Measurements from ENCODE around the gene CD300LF. TPM values are rescaled to one million over a fixed set of nuclear protein-coding genes. Genes with fewer than 3 reads are reported as not detected.

Gene CD300LF
- total RNA-seq, 1 donor from 2014 or later: not detected

DNA sequence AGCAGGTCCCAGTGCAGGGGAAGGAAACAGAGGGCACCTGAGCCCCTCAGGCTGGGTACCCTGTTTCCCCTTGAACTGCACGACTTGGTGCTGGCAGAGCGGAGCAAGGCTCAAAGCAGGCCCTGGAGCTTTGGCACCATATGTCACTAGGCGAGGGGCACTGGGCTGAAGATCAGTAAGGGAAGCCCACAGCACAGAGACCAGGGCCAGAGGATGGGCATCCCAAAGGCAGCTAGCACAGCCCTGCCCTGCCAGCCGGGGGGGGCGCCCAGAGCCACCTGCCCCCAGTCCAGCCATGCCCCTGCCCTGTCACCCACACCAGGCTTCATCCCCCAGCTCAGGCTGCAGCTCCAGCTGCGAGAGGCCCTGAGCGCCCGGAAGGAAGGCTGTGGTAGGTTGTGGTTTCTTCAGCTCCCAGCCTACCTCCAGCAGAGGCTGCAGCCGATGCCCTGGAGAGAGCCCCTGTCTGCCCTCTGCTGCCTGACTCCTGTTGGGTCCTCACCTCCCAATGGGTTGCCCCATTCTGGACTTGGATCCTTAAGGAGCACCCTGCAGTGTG is 46.6 kb upstream of the CD300LF start:
- no peak overlapping the region for H3K4me3 ChIP-seq (ENCODE audit: low read depth, low read length)
- H3K27me3 ChIP-seq (ENCODE audit: control insufficient read depth, insufficient read depth, low read length): no peaks in the 10 kb centered on the region
- no peak for DNase-seq (ENCODE audit: low read depth)
- TF ChIP-seq, protein P1, sequence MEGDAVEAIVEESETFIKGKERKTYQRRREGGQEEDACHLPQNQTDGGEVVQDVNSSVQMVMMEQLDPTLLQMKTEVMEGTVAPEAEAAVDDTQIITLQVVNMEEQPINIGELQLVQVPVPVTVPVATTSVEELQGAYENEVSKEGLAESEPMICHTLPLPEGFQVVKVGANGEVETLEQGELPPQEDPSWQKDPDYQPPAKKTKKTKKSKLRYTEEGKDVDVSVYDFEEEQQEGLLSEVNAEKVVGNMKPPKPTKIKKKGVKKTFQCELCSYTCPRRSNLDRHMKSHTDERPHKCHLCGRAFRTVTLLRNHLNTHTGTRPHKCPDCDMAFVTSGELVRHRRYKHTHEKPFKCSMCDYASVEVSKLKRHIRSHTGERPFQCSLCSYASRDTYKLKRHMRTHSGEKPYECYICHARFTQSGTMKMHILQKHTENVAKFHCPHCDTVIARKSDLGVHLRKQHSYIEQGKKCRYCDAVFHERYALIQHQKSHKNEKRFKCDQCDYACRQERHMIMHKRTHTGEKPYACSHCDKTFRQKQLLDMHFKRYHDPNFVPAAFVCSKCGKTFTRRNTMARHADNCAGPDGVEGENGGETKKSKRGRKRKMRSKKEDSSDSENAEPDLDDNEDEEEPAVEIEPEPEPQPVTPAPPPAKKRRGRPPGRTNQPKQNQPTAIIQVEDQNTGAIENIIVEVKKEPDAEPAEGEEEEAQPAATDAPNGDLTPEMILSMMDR (IDR thresholded peaks at IDR 0.05; ENCODE audit: insufficient read depth, low read length, poor library complexity, severe bottlenecking): no peak
- no peaks in the 10 kb centered on the region for H3K36me3 ChIP-seq (ENCODE audit: control insufficient read depth, insufficient read depth, low read length)

DNA sequence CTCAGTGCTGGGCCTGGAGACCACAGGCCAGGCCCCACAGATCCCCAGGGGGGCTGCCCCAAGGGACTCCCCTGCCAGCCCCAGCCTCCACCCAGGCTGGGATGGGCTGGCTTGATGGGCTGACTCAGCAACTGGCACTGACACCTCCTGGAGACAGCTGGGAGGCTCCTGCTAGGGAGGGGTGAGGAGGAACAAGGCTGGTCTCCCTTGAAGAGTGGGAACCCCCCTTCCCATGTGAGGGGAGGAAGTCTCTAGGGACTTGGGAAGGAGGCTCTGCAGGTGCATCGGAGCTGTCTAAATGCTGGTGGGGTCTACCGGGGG is 46.1 kb upstream of the CD300LF start:
- TF ChIP-seq, protein P1 (IDR thresholded peaks at IDR 0.05; ENCODE audit: insufficient read depth, low read length, poor library complexity, severe bottlenecking): no peak
- Histone ChIP-seq H3K36me3 (ENCODE audit: control insufficient read depth, insufficient read depth, low read length) (no peaks in the 10 kb centered on the region), H3K4me3 (ENCODE audit: low read depth, low read length) (no peak overlapping the region), H3K27me3 (ENCODE audit: control insufficient read depth, insufficient read depth, low read length) (no peaks in the 10 kb centered on the region)
- DNase-seq (ENCODE audit: low read depth): no peak

DNA sequence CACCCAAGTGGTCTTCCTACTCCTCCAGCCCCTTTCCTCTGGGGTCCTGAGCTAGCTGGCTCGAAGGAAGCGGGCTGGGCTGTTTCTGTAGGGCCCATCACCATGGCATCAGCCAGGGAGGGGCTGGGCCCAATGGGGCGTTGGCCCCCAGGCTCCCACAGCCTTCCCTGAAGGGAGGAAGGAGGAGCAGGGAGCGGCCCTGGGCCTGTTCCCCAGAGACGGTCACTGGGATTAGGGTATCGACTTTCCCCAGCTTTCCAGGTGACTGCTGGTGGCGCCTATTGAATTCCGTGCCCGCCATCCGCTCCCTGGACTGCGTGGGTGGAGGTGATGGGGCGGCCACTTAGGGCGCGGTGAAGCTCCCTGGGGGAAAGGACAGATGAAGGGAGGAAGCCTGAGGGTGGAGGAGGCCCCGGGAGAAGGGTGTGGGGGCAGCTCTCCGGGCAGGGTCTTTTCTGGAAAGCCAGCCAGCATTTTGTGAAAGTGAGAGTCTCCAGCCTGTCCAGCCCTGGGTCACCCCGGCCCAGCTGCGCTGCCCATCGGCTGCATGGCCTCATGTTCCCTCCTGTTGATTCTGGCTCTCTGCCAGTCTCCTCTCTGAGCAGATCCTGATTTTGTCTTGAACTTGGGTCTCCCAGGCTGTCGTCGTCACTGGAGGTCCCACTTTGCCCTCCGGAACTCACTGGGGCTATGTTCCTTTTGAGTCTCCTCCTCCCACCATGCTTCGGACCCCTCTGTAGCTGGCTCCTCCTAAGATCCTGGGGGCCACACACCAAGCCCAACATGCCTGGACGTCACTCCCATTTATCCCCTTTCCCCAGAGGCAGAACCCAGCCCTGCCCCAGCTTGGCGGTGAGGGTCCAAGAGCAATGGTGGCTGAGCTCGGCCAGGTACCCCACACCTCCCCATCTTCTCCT is 45.5 kb upstream of the CD300LF start:
- no peaks in the 10 kb centered on the region for H3K27me3 ChIP-seq (ENCODE audit: control insufficient read depth, insufficient read depth, low read length)
- no peak overlapping the region for H3K4me3 ChIP-seq (ENCODE audit: low read depth, low read length)

DNA sequence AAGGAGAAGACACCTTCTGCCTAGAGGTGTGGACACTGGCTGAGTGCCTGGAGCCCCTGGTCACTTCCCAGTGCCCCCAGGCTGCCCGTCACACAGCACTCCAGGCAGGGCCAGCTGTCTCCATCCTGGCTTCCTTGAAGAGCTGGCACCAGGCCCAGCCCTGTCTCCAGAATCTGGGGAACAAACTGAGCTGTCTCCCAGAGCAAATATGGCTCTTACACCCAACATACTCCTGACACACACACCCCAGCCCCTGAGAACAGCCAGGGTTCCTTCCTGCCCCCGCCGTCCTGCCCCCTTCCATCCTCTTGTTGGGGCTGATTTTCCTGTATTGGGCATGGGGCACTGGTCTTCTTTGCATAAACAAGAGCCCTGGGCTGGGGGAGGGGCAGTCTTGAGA is 44.8 kb upstream of the CD300LF start:
- DNase-seq (ENCODE audit: low read depth): no peak
- H3K27me3 ChIP-seq (ENCODE audit: control insufficient read depth, insufficient read depth, low read length): no peaks in the 10 kb centered on the region
- TF ChIP-seq, protein P1 (IDR thresholded peaks at IDR 0.05; ENCODE audit: insufficient read depth, low read length, poor library complexity, severe bottlenecking): no peak
- no peak overlapping the region for H3K4me3 ChIP-seq (ENCODE audit: low read depth, low read length)
- no peaks in the 10 kb centered on the region for H3K36me3 ChIP-seq (ENCODE audit: control insufficient read depth, insufficient read depth, low read length)

More for the DNA sequence above, 45.5 kb upstream of the CD300LF start:
- no peaks in the 10 kb centered on the region for H3K36me3 ChIP-seq (ENCODE audit: control insufficient read depth, insufficient read depth, low read length)
- TF ChIP-seq, protein P1 (IDR thresholded peaks at IDR 0.05; ENCODE audit: insufficient read depth, low read length, poor library complexity, severe bottlenecking): no peak
- DNase-seq (ENCODE audit: low read depth): no peak

DNA sequence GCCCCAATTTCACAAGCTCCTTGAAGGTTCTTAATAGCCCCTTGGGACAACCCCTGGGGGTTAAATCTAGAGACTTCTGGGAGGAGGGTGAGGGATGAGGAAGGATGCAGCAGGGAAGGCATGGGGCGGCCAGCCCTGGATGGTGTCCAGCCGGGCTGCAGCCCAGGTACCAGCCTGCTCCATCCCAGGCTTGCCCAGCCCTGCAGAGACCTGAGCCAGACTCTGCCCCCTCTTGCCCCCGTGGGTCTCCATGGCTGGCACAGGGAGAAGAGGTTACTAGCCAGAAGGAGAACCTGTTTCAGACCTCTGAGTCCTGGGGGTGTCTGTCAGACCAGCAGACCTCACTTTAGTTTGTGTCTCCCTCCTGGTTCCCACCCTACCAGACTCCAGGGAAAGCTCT is 44.2 kb upstream of the CD300LF start:
- no peak for DNase-seq (ENCODE audit: low read depth)
- TF ChIP-seq, protein P1 (IDR thresholded peaks at IDR 0.05; ENCODE audit: insufficient read depth, low read length, poor library complexity, severe bottlenecking): no peak
- Histone ChIP-seq H3K27me3 (ENCODE audit: control insufficient read depth, insufficient read depth, low read length) (no peaks in the 10 kb centered on the region), H3K36me3 (ENCODE audit: control insufficient read depth, insufficient read depth, low read length) (no peaks in the 10 kb centered on the region), H3K4me3 (ENCODE audit: low read depth, low read length) (no peak overlapping the region)

Measured in kidney epithelial cell (primary cell).